ENCODE data around the gene FBXW7. TPM values are rescaled to one million over a fixed set of nuclear protein-coding genes. Genes with fewer than 3 reads are reported as not detected.

The FBXW7 gene
- total RNA-seq, 1 donor from 2014 or later: 128 TPM

DNA sequence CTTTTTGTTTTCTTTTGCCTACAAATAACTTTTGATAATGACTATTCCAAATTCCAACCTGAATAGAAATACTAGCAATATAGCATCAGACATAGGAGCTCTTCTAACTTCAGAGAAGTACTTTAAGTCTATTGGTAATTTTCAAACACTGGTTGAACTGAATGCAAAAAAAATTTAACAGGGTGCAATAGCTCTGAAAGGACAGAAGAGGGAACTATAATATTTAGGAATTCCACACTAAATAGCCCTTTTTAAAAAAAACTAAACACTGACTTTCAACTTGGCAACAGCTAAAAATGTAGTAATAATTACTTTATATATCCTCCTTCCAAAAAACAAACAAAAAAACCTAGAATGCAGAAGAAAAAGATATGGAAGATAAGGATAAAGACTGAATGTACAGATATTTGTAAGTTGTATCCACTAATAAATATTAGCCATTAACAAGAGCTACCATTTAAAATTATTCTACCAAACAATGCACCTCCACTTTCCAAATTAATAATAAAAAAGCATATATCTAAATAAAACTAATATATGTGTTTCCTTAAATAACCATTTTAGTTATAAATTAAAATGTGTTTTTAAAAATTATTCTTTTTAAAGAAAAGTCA is 81.4 kb downstream of the FBXW7 start:
- Histone ChIP-seq H3K4me1 (no peaks in the 10 kb centered on the region), H3K27ac (no peak overlapping the region), H3K4me3 (no peak overlapping the region), H3K36me3 (no peaks in the 10 kb centered on the region), H3K27me3 (no peaks in the 10 kb centered on the region), H3K9me3 (no peaks in the 10 kb centered on the region)
- intact Hi-C loops (cut with DNase I): loop anchor here (5.0 kb wide), 1 partner anchor 188 kb away; no protein-coding TSS in a partner anchor
- TF ChIP-seq, protein P1, sequence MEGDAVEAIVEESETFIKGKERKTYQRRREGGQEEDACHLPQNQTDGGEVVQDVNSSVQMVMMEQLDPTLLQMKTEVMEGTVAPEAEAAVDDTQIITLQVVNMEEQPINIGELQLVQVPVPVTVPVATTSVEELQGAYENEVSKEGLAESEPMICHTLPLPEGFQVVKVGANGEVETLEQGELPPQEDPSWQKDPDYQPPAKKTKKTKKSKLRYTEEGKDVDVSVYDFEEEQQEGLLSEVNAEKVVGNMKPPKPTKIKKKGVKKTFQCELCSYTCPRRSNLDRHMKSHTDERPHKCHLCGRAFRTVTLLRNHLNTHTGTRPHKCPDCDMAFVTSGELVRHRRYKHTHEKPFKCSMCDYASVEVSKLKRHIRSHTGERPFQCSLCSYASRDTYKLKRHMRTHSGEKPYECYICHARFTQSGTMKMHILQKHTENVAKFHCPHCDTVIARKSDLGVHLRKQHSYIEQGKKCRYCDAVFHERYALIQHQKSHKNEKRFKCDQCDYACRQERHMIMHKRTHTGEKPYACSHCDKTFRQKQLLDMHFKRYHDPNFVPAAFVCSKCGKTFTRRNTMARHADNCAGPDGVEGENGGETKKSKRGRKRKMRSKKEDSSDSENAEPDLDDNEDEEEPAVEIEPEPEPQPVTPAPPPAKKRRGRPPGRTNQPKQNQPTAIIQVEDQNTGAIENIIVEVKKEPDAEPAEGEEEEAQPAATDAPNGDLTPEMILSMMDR (IDR thresholded peaks at IDR 0.05): peak; percentile 18 to 48 (median 18)
- DNase-seq (ENCODE audit: low spot score in 2 of 2): no peak

DNA sequence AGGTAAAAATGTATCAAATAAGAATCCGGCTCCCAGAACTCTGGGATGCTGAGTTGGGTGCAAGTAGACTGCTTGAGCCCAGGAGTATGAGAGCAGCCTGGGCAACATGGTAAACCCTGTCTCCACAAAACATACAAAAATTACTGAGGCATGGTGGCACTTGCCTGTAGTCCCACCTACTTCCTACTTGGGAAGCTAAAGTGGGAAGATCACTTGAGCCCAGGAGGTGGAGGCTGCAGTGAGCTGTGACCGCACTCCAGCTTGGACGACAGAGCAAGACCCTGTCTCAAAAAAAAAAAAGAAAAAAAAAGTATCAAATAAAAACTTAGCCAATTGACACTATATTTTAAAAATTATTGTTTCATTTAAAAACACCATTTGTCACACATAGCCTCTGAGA is 84.4 kb downstream of the FBXW7 start:
- no peaks in the 10 kb centered on the region for H3K27me3 ChIP-seq
- intact Hi-C loops (cut with DNase I): no loop called here
- H3K4me1 ChIP-seq: no peaks in the 10 kb centered on the region
- no peak for DNase-seq (ENCODE audit: low spot score in 2 of 2)
- TF ChIP-seq, protein P1 (IDR thresholded peaks at IDR 0.05): no peak
- H3K36me3 ChIP-seq: no peaks in the 10 kb centered on the region
- H3K9me3 ChIP-seq: no peaks in the 10 kb centered on the region
- no peak overlapping the region for H3K27ac ChIP-seq
- H3K4me3 ChIP-seq: no peak overlapping the region

DNA sequence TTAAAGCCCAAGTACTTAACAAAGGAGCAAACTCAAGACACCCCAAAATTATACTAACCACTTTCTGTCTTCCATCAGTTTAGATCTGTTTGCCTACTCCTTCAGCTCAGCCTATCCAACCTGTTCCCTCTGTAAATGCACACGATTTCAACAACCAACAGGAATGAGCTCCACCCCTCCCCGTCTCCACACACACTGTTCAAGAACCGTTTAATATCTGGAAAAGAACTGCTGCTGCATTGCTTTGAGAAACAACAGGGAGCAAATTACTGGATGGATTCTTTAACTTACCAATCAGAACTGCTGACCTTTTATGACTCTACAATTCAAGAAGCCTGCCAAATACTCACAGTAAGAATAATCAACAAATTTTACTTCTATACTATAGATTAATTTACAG is 87.0 kb downstream of the FBXW7 start:
- intact Hi-C loops (cut with DNase I): no loop called here
- DNase-seq (ENCODE audit: low spot score in 2 of 2): no peak
- no peak overlapping the region for H3K4me3 ChIP-seq
- H3K4me1 ChIP-seq: no peaks in the 10 kb centered on the region
- TF ChIP-seq, protein P1 (IDR thresholded peaks at IDR 0.05): no peak
- no peak overlapping the region for H3K27ac ChIP-seq
- H3K27me3 ChIP-seq: no peaks in the 10 kb centered on the region
- no peaks in the 10 kb centered on the region for H3K36me3 ChIP-seq
- H3K9me3 ChIP-seq: no peaks in the 10 kb centered on the region

DNA sequence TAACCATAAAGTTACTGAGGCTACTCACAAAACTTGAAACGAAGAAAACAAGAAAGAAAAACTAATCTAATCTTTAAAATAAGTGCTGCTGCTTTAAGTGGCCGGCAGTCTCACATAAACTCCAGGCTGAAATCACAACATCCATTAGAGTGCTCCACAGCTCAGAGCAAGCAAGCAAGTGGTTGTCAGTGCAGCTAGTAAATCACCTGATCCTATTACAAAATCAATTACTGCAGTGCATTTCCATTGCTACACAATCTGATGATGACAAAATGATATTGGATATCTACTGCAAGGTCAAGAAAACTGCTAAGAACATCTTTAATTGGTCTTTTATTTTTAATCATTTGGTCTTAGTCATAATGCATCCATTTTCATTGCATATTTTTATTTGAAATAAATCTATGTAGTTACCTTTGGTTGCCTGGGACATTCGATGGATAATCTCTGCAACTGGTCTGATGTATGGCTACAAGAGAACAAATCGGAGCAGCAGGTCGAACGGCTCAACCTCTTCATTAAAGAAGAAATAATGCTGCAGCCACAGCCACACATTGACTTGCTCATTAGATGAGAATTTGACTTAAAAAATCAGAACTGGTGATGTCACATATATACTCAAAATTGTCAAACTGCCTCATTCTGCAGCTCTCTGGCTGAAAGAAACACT is 87.7 kb downstream of the FBXW7 start:
- Histone ChIP-seq H3K4me3 (no peak overlapping the region), H3K9me3 (no peaks in the 10 kb centered on the region), H3K36me3 (no peaks in the 10 kb centered on the region), H3K27ac (no peak overlapping the region), H3K27me3 (no peaks in the 10 kb centered on the region), H3K4me1 (no peaks in the 10 kb centered on the region)
- intact Hi-C loops (cut with DNase I): no loop called here
- TF ChIP-seq, protein P1 (IDR thresholded peaks at IDR 0.05): no peak
- no peak for DNase-seq (ENCODE audit: low spot score in 2 of 2)

DNA sequence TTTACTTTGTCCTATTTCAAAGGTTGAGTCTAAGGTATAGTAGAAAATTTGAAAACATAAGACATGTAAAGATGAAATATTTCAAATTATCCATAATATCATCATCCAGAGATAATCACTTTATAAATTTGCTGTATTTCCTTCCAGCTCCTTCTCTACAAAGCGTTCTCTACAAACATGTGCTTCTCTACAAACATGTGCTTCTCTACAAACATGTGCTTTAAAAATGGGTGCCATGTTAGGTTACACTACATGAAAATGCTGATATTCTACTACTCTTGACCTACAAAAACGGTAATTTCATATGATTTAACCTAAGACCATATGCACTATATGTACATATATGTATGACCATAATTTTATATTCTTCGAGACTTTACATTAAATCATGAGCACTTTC is 92.0 kb downstream of the FBXW7 start:
- intact Hi-C loops (cut with DNase I): no loop called here
- DNase-seq (ENCODE audit: low spot score in 2 of 2): no peak
- no peak overlapping the region for H3K4me3 ChIP-seq
- H3K27ac ChIP-seq: no peak overlapping the region
- TF ChIP-seq, protein P1 (IDR thresholded peaks at IDR 0.05): no peak
- H3K27me3 ChIP-seq: no peaks in the 10 kb centered on the region
- H3K9me3 ChIP-seq: no peaks in the 10 kb centered on the region
- H3K36me3 ChIP-seq: no peaks in the 10 kb centered on the region
- no peaks in the 10 kb centered on the region for H3K4me1 ChIP-seq

Data from ascending aorta (tissue), 2 donors.